Measurements from ENCODE around the gene SSC4D.
"Not testable (repeated sequence)": the region's sequence is repeated elsewhere in the genome, so short reads cannot be mapped to it uniquely, and the experiment has no call there.

The SSC4D gene

DNA sequence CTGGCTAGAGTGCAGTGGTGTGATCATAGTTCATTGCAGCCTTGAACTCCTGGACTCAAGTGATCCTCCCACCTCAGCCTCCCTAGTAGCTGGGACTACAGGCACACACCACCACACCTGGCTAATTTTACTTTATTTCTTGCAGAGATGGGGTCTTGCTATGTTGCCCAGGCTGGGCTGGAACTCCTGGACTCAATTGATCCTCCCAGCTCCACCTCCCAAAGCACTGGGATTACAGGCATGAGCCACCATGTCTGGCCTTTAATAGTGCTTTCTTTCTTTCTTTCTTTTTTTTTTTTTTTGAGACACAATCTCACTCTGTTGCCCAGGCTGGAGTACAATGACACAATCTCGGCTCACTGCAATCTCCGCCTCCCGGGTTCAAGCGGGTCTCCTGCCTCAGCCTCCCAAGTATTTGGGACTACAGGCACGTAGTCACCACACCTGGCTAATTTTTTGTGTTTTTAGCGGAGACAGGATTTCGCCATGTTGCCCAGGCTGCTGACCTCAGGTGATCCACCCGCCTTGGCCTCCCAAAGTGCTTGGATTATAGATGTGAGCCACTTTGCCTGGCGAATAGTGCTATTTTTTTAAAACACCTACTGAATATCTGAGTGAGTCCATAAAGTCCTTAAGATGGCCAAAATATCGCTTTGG, 8.3 kb upstream of the SSC4D start:
- not testable (repeated sequence) for DNase-seq

DNA sequence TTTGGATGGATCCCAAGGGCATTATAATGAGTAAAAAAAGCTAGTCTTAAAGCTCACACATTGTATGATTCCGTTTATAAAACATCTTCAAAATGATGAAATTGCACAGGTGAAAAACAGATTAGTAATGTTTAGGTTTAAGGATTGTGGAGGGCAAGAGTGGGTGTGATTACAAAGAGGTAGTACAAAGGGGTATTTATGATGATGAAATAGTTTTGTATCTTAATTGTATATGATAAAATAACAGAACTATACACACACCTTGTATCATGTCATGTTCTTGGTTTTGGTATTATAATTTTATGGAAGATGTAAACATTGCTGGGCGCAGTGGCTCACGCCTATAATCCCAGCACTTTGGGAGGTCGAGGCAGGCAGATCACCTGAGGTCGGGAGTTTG, 2.8 kb upstream of the SSC4D start:
- no peak for DNase-seq

DNA sequence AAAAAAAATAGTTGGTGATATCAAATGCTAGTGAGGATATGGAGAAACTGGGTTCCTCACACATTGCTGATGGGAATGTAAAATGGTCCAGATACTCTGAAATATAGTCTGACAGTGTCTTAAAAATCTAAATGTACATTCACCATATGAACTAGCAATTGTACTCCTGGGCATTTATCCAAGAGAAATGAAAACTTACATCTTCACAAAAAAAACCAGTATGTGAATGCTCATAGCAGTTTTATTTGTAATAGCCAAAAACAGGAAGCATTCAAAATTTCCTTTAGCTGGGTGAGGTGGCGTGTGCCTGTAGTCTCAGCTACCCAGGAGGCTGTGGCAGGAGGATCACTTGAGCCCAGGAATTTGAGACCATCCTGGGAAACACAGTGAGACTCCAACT, 2.1 kb upstream of the SSC4D start:
- DNase-seq = no peak

DNA sequence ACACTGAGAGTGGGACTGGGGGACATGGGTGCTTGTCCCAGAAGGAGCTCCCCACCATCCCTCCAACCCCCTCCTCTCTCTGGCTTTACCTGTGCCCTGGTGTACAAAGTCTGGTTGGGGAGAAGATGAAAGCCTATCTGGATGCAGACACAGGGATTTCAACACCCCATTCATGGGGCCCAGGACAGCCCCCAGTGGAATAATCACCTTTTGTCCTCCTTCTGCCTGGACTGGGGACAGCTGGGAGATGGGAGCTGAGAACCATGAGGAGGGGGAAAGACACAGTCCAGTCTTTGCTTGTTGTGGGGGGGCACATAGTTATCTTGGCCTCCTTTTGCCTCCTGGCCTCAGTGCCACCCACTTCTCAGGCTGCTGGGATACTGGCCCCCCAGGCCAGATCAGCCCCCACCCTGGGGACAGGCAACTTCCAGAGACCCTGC, 1.4 kb downstream of the SSC4D start:
- no peak for DNase-seq

DNA sequence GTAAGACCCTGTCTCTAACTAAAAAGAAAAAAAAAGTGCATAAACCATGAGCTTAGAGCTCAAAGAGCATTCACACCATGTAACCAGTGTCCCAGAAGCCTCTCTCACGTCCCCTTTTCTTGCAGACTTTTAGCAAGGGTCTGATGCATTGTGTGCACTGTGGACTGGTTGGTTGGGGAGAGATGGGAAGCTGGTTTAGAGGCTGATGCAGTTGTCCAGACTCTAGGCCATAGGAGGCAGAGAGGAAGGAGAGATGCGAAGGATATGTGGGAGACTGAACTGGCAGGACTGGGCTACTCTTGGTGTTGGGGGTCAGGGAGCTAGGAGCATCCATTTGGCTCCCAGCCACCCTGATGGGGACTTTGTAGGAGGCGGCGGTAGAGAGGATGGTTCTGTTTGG, 1.8 kb downstream of the SSC4D start:
- DNase-seq = no peak

DNA sequence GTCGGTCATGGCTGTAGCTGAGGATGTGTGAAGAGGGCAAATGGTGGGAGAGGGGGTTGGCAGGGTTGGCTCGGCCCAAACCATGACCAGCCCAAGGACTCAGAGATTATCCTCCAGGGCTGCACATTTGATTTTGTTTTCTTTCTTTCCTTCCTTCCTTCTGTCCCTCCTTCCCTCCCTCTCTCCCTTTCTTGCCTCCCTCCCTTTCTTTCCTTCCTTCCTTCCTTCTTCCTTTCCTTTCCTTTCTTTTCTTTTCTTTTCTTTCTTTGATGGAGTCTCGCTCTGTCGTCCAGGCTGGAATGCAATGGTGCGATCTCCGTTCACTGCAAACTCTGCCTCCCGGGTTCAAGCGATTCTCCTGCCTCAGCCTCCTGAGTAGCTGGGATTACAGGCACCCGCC, 3.8 kb downstream of the SSC4D start:
- DNase-seq = no peak

DNA sequence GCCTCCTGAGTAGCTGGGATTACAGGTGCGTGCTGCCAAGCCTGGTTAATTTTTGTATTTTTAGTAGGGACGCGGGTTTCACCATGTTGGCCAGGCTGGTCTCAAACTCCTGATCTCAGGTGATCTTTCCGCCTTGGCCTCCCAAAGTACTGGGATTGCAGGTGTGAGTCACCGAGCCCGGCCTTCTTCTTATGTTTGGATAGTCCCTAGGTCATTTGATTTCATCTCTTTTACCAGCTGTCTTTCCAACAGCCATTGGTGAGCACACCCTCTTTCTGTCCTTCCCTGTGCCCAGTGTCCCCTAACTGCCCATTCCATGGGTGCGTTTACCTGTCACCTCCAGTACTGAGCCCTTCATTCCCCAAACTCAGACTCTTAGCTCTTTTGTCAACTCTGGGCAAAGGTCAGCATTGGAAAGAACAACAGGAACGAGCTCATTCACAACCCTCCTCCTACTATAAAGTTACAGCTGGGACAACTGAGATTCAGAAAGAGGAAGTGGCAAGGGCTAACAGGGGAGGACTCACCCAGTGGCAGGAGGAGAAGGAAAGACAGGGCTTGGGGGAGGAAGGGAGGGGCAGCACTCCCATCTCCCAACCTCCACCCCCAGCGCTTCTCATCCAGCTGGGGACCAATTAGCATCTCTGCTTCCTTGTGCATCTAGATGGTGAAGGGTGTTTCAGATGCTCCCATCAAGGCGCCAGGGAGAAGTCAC, 5.6 kb downstream of the SSC4D start:
- no peak for DNase-seq

DNA sequence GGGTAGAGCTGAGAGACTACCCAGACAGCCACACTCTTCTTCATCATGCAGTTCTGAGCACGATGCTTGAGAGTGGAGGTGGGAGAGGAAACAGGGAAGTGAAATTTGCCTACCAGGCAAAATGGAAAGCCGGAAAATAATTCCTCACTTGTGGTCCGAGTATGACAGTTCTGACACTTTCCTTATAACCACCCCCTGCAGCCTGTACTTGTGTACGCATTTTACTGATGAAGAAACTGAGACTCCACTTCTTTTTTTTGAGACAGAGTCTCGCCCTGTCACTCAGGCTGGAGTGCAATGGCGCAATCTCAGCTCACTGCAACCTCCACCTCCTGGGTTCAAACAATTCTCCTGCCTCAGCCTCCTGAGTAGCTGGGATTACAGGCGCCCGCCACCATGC, 6.4 kb downstream of the SSC4D start:
- DNase-seq = not testable (repeated sequence)

DNA sequence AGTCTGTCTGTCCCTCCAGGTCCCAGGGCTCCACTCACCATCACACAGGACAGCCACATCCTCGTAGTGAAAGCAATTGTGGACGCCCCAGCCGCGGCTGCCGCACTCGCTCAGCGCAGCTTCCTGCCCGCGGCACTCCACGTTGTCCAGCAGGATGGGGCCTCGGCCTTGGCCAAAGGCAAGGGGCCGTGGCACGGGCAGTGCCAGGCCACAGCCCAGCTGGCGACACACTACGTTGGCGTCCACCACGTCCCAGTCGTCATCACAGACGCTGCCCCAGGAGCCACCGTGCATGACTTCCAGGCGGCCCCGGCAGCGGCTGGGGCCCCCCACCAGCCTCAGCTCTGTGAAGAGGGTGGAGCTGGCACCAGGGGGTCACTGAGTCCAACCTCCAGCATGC, 9.2 kb downstream of the SSC4D start:
- DNase-seq = no peak

DNA sequence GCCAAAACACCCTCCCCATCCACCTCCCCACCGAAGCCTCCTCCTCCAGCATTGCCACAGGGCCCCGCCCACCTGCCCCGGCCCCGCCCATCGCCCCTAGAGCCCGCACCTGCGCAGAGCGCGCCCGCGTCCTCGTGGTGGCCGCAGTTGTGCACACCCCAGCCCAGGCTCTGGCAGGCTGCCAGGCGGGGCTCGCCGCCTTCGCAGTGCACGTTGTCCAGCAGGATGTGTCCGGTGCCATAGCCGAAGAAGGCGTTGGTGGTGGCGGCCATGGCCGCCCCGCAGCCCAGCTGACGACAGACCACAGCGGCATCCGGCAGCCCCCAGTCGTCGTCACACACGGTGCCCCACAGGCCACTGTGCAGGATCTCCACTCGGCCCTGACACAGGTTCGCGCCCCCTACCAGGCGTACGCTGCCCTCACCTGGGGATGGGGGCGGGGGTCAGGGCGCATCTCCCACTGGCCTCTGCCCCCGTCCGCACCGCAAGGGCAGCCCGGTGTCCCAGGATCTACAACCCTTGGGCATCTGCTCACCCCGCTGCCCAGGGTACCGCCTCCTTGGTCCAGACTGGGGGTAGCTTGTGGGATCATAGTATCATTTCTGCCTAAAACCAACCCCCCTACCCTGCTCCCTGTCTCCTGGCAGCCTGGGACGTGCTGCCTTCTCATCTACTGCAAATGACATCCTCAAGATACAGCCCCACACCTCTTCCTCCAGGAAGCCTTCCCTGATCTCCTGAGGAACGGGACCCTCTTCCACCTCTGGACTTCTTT, 11.9 kb downstream of the SSC4D start:
- DNase-seq = no peak

DNA sequence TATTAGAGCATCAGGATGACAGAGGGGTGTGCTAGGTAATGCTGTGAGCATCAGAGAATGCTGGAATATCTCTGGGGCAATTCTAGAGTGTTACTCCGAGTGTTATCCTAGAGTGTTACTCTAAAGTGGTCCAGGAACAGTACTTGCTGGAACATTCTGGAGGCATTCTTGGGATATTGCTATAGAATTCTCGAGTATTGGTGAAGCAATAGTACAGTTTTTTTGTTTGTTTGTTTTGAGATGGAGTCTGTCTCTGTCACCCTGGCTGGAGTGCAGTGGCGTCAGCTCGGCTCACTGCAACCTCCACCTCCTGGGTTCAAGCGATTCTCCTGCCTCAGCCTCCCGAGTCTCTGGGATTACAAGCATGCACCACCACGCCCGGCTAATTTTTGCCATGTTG, 12.6 kb downstream of the SSC4D start:
- no peak for DNase-seq

DNA sequence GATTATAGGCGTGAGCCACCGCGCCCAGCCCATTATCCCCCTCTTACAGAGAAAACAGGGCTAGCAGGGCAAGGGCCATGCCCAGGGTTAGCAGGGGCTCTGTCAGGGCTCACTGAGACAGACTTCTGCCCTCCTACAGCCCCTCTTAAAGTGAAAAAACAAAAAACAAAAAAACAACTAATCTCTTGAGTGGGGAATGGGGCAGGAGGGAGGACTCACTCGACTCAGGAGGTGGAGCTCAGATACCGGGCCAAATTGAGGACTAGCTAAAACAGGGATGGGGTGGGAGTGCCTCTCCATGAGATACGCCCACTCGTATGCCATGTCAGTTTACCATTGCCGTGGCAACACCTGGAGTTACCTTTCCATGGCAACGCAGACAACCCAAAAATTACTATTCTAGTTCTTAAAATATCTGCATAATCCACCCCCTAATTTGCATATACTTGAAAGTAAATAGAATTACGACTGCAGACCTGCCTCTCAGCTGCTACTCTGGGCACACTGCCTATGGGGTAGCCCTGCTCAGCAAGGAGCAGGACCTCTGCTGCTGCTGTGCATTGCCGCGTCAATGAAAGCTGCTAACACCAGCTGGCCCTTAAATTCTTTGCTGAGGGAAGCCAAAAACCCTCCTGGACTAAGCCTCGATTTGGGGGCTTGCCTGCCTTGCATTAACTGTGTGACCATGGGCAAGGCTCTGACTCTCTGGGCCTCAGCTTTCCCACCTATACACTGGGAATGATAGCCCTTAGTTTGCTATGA, 13.4 kb downstream of the SSC4D start:
- no peak for DNase-seq

DNA sequence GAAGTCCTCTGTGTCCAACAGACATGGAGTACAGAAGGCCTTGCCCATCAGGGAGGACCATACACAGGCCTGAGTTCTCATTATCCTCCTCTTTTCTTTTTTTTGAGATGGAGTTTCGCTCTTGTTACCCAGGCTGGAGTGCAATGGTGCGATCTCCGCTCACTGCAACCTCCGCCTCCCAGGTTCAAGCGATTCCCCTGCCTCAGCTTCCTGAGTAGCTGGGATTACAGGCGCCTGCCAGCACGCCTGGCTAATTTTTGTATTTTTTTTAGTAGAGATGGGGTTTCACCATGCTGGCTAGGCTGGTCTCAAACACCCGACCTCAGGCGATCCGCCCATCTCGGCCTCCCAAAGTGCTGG, 13.9 kb downstream of the SSC4D start:
- DNase-seq = not testable (repeated sequence)

DNA sequence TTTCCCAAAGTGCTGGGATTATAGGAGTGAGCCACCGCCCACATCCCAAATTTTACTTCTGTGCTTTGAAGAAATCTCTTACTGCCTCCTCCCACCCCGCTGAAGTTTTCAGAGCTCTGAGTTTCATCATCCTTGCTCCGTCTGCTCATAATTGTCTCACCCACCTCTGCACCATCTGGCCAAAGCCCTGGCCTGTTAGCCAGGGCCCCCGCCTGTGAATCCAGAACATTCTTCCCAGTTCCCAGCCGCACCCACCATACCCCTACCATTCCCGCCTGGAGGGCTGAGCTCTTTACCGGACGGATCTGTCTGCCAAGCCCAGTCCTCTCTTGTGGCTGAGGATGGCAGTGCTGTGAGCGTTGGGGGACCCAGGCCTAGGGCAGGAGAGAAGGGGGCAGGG, 14.5 kb downstream of the SSC4D start:
- no peak for DNase-seq

DNA sequence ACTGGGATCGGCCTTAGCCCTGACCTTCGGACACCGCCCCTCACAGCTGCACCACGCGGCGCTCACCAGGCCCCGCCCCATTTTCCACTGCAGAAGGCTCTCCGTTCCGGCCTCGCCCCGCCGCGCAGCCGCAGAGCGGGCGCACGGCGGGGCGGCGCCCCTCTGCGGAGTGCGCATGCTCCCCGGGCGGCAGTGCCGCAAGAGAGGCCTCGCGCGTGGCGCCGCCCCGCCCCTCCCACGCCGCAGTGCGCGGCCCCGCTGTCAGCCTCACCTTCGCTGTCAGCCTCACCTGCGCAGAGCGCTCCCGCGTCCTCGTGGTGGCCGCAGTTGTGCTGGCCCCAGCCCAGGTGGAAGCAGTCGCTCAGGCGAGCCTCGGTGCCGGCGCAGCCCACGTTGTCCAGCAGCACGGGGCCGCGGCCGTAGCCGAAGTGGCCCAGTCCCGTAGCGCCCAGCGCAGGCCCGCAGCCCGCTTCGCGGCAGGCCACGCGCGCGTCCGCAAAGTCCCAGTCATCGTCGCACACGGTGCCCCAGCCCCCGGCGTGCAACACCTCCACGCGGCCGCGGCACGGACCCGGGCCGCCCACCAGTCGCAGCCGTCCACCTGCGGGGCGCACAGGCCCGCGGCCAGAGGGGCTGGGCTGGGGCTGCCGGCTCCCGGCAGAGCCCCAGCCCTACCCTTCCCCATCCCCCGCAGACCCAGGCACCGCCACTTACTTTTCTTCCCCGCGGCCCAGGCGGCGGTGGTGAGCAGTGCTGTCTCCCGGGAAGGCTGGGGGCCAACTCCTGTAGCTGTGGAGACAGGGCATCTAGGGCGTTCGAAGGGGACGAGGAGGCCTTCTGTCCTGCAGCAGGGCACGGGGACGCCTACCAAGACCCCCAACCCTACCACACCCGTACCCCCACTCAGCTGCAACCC, 16.1 kb downstream of the SSC4D start:
- peak; percentile 81 for DNase-seq

DNA sequence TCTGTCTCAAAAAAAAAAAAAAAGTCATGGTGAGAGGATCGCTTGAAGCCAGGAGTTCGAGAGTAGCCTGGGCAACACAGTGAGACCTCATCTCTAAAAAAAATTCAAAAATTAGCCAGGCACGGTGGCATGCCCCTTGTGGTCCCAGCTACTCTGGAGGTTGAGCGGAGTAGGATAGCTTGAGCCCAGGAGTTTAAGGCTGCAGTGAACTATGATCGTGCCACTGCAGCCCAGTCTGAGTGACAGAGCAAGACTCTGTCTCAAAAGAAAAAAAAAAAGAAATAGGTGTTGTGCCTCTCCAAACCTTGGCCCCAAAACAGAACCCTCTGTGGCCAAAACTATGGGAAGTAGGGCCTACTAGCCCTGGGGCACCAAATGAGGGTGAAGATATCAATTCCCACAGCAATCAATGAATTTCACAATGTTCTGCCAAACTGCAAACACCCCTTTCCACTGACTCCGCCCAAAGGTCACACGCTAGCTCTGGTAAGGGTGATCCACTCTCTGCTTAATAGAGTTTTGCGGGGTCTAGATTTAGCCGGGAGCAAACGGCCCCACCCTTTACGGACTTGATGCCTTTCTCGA, 16.9 kb downstream of the SSC4D start:
- no peak for DNase-seq

DNA sequence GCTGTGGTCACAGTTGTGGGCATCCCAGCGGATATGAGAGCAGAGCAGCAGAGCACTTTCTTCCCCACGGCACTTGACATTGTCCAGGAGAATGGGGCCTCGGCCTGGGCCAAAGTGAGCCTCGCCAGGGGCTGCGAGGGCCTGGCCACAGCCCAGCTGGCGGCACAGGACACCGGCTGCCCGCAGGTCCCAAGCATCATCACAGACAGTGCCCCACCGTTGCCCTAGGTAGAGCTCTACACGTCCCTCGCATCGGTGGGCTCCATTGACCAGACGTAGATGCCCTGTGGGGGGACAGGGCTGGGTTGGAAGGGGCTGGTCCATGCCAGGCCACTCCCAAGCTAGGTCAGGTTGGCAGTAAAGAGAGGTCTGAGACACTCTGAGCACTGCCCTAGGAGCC, 19.4 kb downstream of the SSC4D start:
- no peak for DNase-seq

DNA sequence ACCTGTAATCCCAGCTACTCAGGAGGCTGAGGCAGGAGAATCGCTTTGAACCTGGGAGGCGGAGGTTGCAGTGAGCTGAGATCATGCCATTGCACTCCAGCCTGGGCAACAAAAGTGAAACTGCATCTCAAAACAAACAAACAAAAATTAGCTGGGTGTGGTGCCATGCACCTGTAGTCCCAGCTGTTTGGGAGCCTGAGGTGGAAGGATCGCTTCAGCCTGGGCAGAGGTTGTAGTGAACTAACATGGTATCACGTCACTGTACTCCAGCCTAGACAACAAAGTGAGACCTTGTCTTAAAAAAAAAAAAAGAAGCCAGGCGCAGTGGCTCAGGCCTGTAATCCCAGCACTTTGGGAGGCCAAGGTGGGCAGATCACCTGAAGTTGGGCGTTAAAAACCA, 21.7 kb downstream of the SSC4D start:
- not testable (repeated sequence) for DNase-seq

DNA sequence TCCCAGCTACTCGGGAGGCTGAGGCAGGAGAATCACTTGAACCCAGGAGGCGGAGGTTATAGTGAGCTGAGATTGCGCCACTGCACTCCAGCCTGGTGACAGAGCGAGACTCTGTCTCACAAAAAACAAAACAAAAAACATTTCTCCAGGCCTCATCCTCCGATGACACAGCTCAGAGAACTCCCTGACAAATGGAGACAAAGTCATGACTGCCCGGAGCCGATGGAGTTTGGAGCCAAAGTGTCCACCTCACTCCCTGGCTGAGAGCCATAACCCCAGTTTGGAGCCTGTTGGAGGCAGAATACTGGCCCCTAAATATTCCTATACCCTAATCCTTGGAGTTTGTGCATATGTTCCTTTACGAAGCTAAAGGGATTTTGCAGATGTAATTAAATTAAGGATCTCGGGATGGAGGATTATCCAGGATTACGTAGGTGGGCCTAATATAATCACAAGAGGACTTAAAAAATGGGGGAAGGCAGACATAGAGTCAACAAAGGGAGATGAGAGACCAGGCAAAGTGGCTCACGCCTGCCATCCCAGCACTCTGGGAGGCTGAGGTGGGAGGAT, 22.7 kb downstream of the SSC4D start:
- no peak for DNase-seq

DNA sequence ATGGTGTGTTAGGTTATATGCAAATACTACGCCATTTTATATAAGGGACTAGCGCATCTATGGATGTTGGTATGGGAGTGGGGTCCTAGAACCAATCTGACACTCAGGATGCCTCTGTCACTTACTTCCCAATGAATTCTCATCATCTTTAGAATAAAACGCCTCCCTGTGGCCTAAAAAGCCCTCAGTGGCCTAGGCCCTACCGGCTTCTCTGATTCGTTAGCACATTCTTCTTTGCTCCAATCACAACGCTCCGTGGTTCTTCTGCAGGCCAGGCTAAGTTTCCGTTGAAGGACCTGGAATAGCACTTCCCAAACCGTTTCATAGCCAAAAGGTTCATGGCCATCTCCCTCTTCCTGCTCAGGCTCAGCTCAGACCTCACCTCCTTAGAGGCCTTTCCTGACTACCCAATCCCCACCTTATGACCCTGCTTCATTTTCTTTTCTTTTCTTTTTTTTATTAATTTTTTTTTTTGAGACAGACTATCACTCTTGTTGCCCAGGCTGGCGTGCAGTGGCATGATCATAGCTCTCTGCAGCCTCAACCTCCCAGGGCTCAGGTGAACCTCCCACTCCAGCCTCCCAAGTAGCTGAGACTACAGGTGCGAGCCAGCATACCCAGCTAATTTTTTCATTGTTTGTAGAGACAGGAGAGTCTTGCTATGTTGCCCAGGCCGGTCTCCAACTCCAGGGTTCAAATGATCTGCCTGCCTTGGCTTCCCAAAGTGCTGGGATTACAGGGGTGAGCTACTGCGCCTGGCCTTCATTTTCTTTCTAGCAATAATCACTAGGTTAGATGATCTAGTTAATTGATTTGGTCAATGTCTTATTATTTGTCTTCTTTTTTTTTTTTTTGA, 26.2 kb downstream of the SSC4D start:
- no peak for DNase-seq

DNA sequence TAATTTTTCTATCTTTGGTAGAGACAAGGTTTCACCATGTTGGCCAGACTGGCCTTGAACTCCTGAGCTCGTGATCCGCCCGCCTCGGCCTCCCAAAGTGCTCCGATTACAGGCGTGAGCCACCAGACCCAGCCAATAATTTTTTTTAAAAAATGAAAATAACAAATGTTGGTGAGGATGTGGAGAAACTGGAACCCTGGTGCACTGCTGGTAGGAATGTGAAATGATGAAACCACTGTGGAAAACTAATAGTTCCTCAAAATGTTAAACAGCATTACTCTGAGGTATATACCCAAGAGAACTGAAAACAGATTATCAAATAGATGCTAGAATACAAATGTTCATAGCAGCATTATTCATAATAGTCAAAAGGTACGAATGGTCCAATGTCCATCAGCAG, 27.7 kb downstream of the SSC4D start:
- DNase-seq = no peak

Data from NCI-H2107 (cell line).